Activated CD4-positive, alpha-beta T cell treated with anti-CD3 and anti-CD28 coated beads for 36 hours (primary cell): ENCODE measurements around the gene EMC9. TPM values are rescaled to one million over a fixed set of nuclear protein-coding genes. Genes with fewer than 3 reads are reported as not detected.
A peak's percentile ranks its signal among the peaks of the same experiment; 100 is the strongest.

Experiments
- ATAC-seq: fragments of 200-7000 bp; cut with Tn5 transposase; one replicate; pipeline ENCODE4 v1.10.0; 2021; ENCODE audit warnings: mild to moderate bottlenecking, moderate library complexity
- CTCF ChIA-PET: fragments of 350-600 bp; sonication (Branson Sonifier 250); formaldehyde crosslinking; loops from one replicate; lab custom pipeline; 2021; ENCODE audit warnings: antibody characterized with exemption; lab: Charles Lee
- POLR2A ChIA-PET: fragments of 350-600 bp; sonication (Branson Sonifier 250); formaldehyde crosslinking; loops from one replicate; lab custom pipeline; 2021; ENCODE audit warnings: antibody characterized with exemption, inconsistent platforms; lab: Charles Lee
- DNase-seq: peaks from one replicate; pipeline ENCODE4 v3.0.0-alpha.2; 2020
- H3K27ac Mint-ChIP-seq: one replicate; pipeline ENCODE4 v1.8.0; 2021; ENCODE audit warnings: mixed read lengths
- H3K27me3 Mint-ChIP-seq: one replicate; pipeline ENCODE4 v1.8.0; 2021; ENCODE audit warnings: mixed read lengths
- H3K36me3 Mint-ChIP-seq: one replicate; pipeline ENCODE4 v1.8.0; 2021; ENCODE audit warnings: low read depth, mixed read lengths
- H3K4me1 Mint-ChIP-seq: one replicate; pipeline ENCODE4 v1.8.0; 2021; ENCODE audit warnings: mixed read lengths
- H3K4me3 Mint-ChIP-seq: one replicate; pipeline ENCODE4 v1.8.0; 2021; ENCODE audit warnings: mild to moderate bottlenecking, moderate library complexity, mixed read lengths
- H3K9me3 Mint-ChIP-seq: one replicate; pipeline ENCODE4 v1.8.0; 2021; ENCODE audit warnings: low read depth, mixed read lengths
- intact Hi-C, 2 experiments: fragments of 100-400 bp; cut with DNase I in 1 of 2; cut with micrococcal nuclease in 1 of 2; formaldehyde crosslinking; loops; one replicate each; pipeline versions ENCODE4 v1.14.2 to v1.15.1; 2022 to 2024; cut with DNase I, micrococcal nuclease
- total RNA-seq, 2 experiments: library from RNA; stranded (reverse); gene quantifications; one replicate each; pipeline ENCODE4 v1.2.3, GENCODE V29; 2021

The EMC9 gene
- total RNA-seq, 2 experiments from 2014 or later: 36.9 to 46.7 TPM

DNA sequence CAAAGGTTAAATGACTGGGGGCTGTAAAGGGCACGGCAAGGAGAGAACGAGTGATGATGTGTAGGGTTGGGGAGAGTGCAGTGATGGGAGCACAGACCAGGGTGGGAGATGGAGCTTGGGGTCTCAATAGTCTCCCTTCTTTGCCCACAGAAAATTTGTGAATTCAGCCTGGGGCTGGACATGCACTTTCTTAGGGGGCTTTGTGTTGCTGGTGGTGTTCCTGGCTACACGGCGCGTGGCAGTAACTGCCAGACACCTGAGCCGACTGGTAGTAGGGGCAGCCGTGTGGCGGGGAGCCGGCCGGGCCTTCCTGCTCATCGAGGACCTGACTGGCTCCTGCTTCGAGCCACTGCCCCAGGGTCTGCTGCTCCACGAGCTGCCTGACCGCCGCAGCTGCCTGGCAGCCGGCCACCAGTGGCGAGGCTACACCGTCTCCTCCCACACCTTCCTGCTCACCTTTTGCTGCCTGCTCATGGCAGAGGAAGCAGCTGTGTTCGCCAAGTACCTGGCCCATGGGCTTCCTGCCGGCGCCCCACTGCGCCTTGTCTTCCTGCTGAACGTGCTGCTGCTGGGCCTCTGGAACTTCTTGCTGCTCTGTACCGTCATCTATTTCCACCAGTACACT, 9.2 kb downstream of the EMC9 start:
- ATAC-seq (no peak), DNase-seq (peak; percentile 55)
- H3K36me3 Mint-ChIP-seq: peaks cover 8% of the 10 kb centered on the region
- H3K4me3 Mint-ChIP-seq: no peak overlapping the region
- intact Hi-C loops: no loop called here
- ChIA-PET POLR2A (interaction anchor here (2.1 kb wide), 1 partner anchor 18 kb away, joined by 5 read pairs; the partner anchor contains the start of genes DCAF11 and NRL), CTCF (interaction anchor here (0.7 to 3.4 kb wide), 9 partner anchors 8 to 620 kb away, joined by 3 to 15 read pairs (median 4); partner anchors contain the start of genes DCAF11, IRF9, NRL and RNF31)
- H3K9me3 Mint-ChIP-seq: no peaks in the 10 kb centered on the region
- H3K4me1 Mint-ChIP-seq: peaks cover 25% of the 10 kb centered on the region
- peak overlapping the region; percentile 80 for H3K27ac Mint-ChIP-seq
- no peaks in the 10 kb centered on the region for H3K27me3 Mint-ChIP-seq

- POLR2A ChIA-PET: no interaction called here
- H3K9me3 Mint-ChIP-seq: no peaks in the 10 kb centered on the region
- no peaks in the 10 kb centered on the region for H3K27me3 Mint-ChIP-seq
- peaks cover 2% of the 10 kb centered on the region for H3K36me3 Mint-ChIP-seq
- intact Hi-C loops: no loop called here
- peak overlapping the region; percentile 44 for H3K27ac Mint-ChIP-seq
- no peak overlapping the region for H3K4me3 Mint-ChIP-seq
- ATAC-seq (no peak), DNase-seq (no peak)
- CTCF ChIA-PET: interaction anchor here (0.6 to 3.4 kb wide), 8 partner anchors 14 to 1142 kb away, joined by 3 to 15 read pairs (median 4); partner anchors contain the start of genes DCAF11, IRF9, NRL and RNF31
- peaks cover 23% of the 10 kb centered on the region for H3K4me1 Mint-ChIP-seq
Observed at GRCh38 chr14:24131549-24131966, 9.8 kb downstream of the EMC9 start.

DNA sequence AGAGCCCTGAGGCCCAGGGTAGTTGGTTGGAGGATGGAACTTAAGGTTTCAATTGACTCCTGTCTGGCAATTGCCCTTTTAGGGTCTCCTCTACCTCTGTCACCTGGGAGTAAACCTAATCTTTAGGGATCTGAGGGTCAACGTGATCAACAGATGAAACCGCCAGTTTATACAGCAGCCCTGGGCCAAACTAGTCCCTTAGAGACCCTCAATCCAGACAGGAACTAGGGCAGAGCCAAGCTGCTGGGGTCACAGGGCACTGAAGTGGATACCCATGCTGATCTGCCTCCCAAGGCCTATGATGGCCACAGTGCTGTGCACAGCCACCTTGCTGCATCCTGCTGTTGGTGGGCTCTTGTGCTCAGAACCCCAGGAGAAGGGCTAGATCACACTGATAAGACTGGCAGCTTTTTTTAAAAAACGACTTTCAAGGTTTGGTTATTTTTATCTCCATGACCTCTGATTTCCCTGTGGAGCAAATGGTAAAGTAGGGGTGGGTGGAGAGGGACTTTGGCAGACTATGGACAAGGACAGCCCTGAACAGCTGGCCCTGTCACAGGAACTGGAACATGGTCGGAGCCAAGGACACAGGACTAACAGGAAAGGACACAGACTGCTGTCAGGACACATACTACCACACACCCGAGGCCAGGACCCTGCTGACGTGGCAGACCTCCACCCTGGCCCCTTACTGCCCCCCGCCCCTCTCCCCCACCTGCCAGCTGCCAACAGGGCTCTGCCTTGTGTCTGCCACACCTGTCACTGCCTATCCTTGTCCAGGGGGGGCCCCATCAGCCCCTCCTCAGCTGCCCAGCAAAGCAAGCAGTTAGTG, 10.5 kb downstream of the EMC9 start:
- Mint-ChIP-seq H3K4me1 (peaks cover 23% of the 10 kb centered on the region), H3K9me3 (no peaks in the 10 kb centered on the region), H3K27me3 (no peaks in the 10 kb centered on the region), H3K27ac (peak overlapping the region; percentile 1), H3K4me3 (no peak overlapping the region), H3K36me3 (no peaks in the 10 kb centered on the region)
- ATAC-seq (no peak), DNase-seq (no peak)
- intact Hi-C loops: no loop called here
- POLR2A ChIA-PET: no interaction called here
- CTCF ChIA-PET: interaction anchor here (0.6 to 1.0 kb wide), 5 partner anchors 9 to 1141 kb away, joined by 3 to 4 read pairs (median 3); no protein-coding TSS in a partner anchor

DNA sequence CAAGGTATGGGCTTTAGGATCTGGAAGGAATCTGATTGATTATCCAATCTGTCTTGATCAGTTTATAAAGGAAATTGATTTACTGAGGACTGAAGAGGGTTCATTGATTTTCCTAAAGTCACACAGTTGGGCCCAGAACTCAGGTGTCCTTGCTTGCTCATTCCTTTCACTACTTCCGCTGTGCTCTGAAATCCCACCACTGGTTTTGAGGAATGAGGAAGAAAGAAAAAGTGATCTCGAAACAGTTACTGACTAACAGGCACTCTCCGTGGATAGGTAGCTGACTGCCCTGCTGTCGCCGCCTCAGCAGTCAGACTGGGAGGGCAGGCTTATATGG, 11.0 kb downstream of the EMC9 start, which contains the start of gene FITM1:
FITM1 (plus strand) TSS at position 280 of the 337 bp plus-strand sequence. CDS start 905 bp downstream, outside the sequence.
- H3K27me3 Mint-ChIP-seq: no peaks in the 10 kb centered on the region
- ChIA-PET POLR2A (interaction anchor here (0.6 kb wide), 1 partner anchor 145 kb away, joined by 3 read pairs; no protein-coding TSS in a partner anchor), CTCF (interaction anchor here (0.6 to 1.0 kb wide), 3 partner anchors 8 to 575 kb away, joined by 3 to 4 read pairs (median 3); no protein-coding TSS in a partner anchor)
- intact Hi-C loops: no loop called here
- DNase-seq (no peak), ATAC-seq (no peak)
- H3K4me1 Mint-ChIP-seq: peaks cover 21% of the 10 kb centered on the region
- no peak within 1 kb of the TSS for H3K4me3 Mint-ChIP-seq
- H3K9me3 Mint-ChIP-seq: no peaks in the 10 kb centered on the region
- peak within 1 kb of the TSS; percentile 1 for H3K27ac Mint-ChIP-seq
- H3K36me3 Mint-ChIP-seq: no peaks in the 10 kb centered on the region

DNA sequence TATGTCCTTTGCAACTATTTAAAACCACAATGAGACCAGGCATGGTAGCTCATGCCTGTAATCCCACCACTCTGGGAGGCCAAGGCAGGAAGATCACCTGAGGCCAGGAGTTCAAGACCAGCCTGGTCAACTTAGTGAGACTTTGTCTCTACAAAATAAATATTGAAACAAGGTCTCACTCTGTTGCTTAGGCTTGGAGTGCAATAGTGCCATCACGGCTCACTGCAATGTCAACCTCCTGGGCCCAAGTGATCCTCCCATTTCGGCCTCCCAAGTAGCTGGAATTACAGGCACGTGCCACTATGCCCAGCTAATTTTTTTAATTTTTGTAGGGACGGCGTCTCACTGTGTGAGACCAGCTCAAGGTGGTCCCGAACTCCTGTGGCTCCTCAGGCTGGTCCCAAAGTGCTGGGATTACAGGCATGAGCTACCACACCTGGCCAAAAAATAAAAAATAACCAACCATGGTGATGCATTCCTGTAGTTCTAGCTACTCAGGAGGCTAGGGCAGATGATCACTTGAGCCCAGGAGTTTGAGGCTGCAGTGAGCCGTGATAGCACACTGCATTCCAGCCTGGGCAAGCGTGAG, 11.9 kb downstream of the EMC9 start:
- CTCF ChIA-PET: interaction anchor here (0.5 to 1.0 kb wide), 2 partner anchors 31 to 541 kb away, joined by 3 to 4 read pairs; no protein-coding TSS in a partner anchor
- H3K27ac Mint-ChIP-seq: no peak overlapping the region
- POLR2A ChIA-PET: no interaction called here
- intact Hi-C loops: no loop called here
- no peak overlapping the region for H3K4me3 Mint-ChIP-seq
- ATAC-seq (no peak), DNase-seq (no peak)
- no peaks in the 10 kb centered on the region for H3K9me3 Mint-ChIP-seq
- H3K36me3 Mint-ChIP-seq: peaks cover 2% of the 10 kb centered on the region
- H3K4me1 Mint-ChIP-seq: peaks cover 16% of the 10 kb centered on the region
- H3K27me3 Mint-ChIP-seq: no peaks in the 10 kb centered on the region

GRCh38 chr14:24127673-24128072, 13.7 kb downstream of the EMC9 start:
- Mint-ChIP-seq H3K9me3 (no peaks in the 10 kb centered on the region), H3K4me3 (no peak overlapping the region), H3K27ac (no peak overlapping the region), H3K4me1 (peaks cover 10% of the 10 kb centered on the region), H3K27me3 (no peaks in the 10 kb centered on the region), H3K36me3 (peaks cover 11% of the 10 kb centered on the region)
- CTCF ChIA-PET: interaction anchor here (0.7 to 1.2 kb wide), 3 partner anchors 10 to 69 kb away, joined by 3 to 4 read pairs (median 4); no protein-coding TSS in a partner anchor
- POLR2A ChIA-PET: no interaction called here
- ATAC-seq (no peak), DNase-seq (no peak)
- intact Hi-C loops: no loop called here

DNA sequence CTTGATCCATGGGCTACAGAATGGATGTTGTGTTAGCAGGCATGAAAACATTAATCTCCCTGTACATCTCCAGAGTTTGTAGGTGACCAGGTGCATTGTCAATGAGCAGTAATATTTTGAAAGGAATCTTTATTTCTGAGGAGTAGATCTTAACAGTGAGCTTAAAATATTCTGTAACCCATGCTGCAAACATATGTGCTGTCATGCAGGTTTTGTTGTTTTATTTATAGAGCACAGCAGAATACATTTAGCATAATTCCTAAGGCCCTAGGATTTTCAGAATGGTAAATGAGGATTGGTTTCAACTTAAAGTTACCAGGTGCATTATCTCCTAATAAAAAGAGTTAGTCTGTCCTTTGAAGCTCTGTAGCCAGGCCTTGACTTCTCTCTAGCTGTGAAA, 14.5 kb downstream of the EMC9 start:
- peaks cover 5% of the 10 kb centered on the region for H3K4me1 Mint-ChIP-seq
- H3K36me3 Mint-ChIP-seq: peaks cover 14% of the 10 kb centered on the region
- H3K27me3 Mint-ChIP-seq: no peaks in the 10 kb centered on the region
- ATAC-seq: no peak
- ChIA-PET POLR2A (no interaction called here), CTCF (interaction anchor here (1.0 to 1.2 kb wide), 2 partner anchors 9 to 69 kb away, joined by 4 read pairs; no protein-coding TSS in a partner anchor)
- no peak overlapping the region for H3K27ac Mint-ChIP-seq
- no peak for DNase-seq
- no peak overlapping the region for H3K4me3 Mint-ChIP-seq
- H3K9me3 Mint-ChIP-seq: no peaks in the 10 kb centered on the region
- intact Hi-C loops: no loop called here

- CTCF ChIA-PET: interaction anchor here (0.5 to 2.0 kb wide), 6 partner anchors 9 to 210 kb away, joined by 3 to 4 read pairs (median 3); partner anchors contain the start of genes CIDEB, DCAF11 and NRL
- no peaks in the 10 kb centered on the region for H3K27me3 Mint-ChIP-seq
- no peak overlapping the region for H3K27ac Mint-ChIP-seq
- H3K9me3 Mint-ChIP-seq: no peaks in the 10 kb centered on the region
- peaks cover 34% of the 10 kb centered on the region for H3K36me3 Mint-ChIP-seq
- DNase-seq: no peak
- intact Hi-C loops: no loop called here
- no peak overlapping the region for H3K4me3 Mint-ChIP-seq
- no peak for ATAC-seq
- peaks cover 2% of the 10 kb centered on the region for H3K4me1 Mint-ChIP-seq
- POLR2A ChIA-PET: no interaction called here
Observed at GRCh38 chr14:24123424-24124417, 17.7 kb downstream of the EMC9 start.

- H3K36me3 Mint-ChIP-seq: peaks cover 42% of the 10 kb centered on the region
- no peaks in the 10 kb centered on the region for H3K27me3 Mint-ChIP-seq
- DNase-seq: no peak
- H3K27ac Mint-ChIP-seq: no peak overlapping the region
- H3K4me1 Mint-ChIP-seq: peaks cover 2% of the 10 kb centered on the region
- H3K4me3 Mint-ChIP-seq: no peak overlapping the region
- H3K9me3 Mint-ChIP-seq: no peaks in the 10 kb centered on the region
- CTCF ChIA-PET: no interaction called here
- intact Hi-C loops: no loop called here
- POLR2A ChIA-PET: no interaction called here
- no peak for ATAC-seq
Observed at GRCh38 chr14:24122898-24123297, 18.5 kb downstream of the EMC9 start.

DNA sequence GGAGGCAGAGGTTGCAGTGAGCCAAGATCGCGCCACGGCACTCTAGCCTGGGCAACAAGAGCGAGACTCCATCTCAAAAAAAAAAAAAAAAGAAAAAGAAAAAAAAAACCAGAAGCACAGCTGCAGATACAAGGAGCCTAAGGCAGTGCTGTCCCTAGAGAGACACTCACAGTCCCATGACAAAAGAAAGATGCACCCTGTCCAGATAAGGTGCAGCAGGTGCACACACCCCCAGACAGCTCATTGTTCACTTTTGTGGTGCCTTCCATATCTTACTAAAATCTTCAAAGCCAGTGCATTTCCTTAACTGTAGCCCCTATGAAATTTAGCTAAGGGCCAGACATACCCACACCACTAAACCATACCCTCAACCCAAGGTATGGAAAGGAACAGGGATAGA, 19.0 kb downstream of the EMC9 start:
- no peaks in the 10 kb centered on the region for H3K9me3 Mint-ChIP-seq
- H3K36me3 Mint-ChIP-seq: peaks cover 45% of the 10 kb centered on the region
- ChIA-PET CTCF (interaction anchor here (1.7 kb wide), 1 partner anchor 14 kb away, joined by 5 read pairs; no protein-coding TSS in a partner anchor), POLR2A (interaction anchor here (0.6 kb wide), 2 partner anchors 66 to 185 kb away, joined by 3 read pairs; partner anchors contain the start of gene IPO4)
- no peak overlapping the region for H3K4me3 Mint-ChIP-seq
- peaks cover 5% of the 10 kb centered on the region for H3K4me1 Mint-ChIP-seq
- ATAC-seq (no peak), DNase-seq (no peak)
- H3K27ac Mint-ChIP-seq: no peak overlapping the region
- no peaks in the 10 kb centered on the region for H3K27me3 Mint-ChIP-seq
- intact Hi-C loops: no loop called here
